A549 (cell line): ENCODE results near the gene DISP1.

ENCODE experiments used
- CHD2 ChIP-seq: fragments of 150-350 bp; IDR thresholded peaks from 2 replicates; pipeline ENCODE4 v1.6.1; 2014; ENCODE audit warnings: low read length; ENCODE audit not compliant: partially characterized antibody
- EP300 ChIP-seq, 2 experiments: fragments of >200 bp; sonication (Bioruptor Twin); formaldehyde crosslinking; IDR thresholded peaks; 2 replicates in 1 of 2; 3 replicates in 1 of 2; pipeline ENCODE4 v1.6.1; 2016 to 2017
- KDM1A ChIP-seq: fragments of 200-600 bp; sonication (generic); IDR thresholded peaks from 2 replicates; pipeline ENCODE4 v1.6.1; 2016; ENCODE audit warnings: low read depth, mild to moderate bottlenecking
- MAFK ChIP-seq: fragments of 450-650 bp; IDR thresholded peaks from 2 replicates; pipeline ENCODE4 v1.6.1; 2014; ENCODE audit not compliant: partially characterized antibody
- POLR2A ChIP-seq: IDR thresholded peaks from 2 replicates; pipeline ENCODE4 v1.6.1; 2012; ENCODE audit warnings: mild to moderate bottlenecking, low read length
- TF ChIP-seq, protein P1 (sequence below): fragments of >200 bp; sonication (Bioruptor Twin); formaldehyde crosslinking; IDR thresholded peaks from 3 replicates; pipeline ENCODE4 v1.5.1; 2016
- TF ChIP-seq, protein P2 (sequence below): IDR thresholded peaks from 2 replicates; pipeline ENCODE4 v1.6.1; 2012
- TF ChIP-seq, protein P3 (sequence below): IDR thresholded peaks from 2 replicates; pipeline ENCODE4 v1.6.1; 2012
- TF ChIP-seq, protein P4 (sequence below): fragments of 250-450 bp; sonication (Bioruptor Pico); IDR thresholded peaks from 2 replicates; pipeline ENCODE4 v1.5.0; 2021; ENCODE audit warnings: mild to moderate bottlenecking, moderate library complexity, borderline replicate concordance

DNA sequence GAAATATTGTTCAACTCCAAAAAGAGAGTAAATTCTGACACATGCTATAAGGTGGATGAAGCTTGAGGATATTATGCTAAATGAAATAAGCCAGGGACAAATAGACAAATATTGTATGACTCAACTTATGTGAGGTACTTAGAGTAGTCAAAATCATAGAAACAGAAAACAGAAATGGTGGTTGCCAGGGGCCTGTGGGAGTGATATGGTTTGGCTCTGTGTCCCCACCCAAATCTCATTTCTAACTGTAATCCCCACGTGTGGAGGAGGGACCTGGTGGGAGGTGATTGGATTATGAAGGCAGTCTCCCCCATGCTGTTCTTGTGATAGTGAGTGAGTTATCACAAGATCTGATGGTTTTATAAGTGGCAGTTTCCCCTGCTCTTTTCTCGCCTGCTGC is 24.7 kb upstream of the DISP1 start:
- TF ChIP-seq, protein P1, sequence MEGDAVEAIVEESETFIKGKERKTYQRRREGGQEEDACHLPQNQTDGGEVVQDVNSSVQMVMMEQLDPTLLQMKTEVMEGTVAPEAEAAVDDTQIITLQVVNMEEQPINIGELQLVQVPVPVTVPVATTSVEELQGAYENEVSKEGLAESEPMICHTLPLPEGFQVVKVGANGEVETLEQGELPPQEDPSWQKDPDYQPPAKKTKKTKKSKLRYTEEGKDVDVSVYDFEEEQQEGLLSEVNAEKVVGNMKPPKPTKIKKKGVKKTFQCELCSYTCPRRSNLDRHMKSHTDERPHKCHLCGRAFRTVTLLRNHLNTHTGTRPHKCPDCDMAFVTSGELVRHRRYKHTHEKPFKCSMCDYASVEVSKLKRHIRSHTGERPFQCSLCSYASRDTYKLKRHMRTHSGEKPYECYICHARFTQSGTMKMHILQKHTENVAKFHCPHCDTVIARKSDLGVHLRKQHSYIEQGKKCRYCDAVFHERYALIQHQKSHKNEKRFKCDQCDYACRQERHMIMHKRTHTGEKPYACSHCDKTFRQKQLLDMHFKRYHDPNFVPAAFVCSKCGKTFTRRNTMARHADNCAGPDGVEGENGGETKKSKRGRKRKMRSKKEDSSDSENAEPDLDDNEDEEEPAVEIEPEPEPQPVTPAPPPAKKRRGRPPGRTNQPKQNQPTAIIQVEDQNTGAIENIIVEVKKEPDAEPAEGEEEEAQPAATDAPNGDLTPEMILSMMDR, result no peak
- TF ChIP-seq POLR2A (no peak), EP300 (IDR thresholded peaks at IDR 0.05) (no peak), KDM1A (no peak), CHD2 (no peak), MAFK (no peak)
- TF ChIP-seq, protein P2, sequence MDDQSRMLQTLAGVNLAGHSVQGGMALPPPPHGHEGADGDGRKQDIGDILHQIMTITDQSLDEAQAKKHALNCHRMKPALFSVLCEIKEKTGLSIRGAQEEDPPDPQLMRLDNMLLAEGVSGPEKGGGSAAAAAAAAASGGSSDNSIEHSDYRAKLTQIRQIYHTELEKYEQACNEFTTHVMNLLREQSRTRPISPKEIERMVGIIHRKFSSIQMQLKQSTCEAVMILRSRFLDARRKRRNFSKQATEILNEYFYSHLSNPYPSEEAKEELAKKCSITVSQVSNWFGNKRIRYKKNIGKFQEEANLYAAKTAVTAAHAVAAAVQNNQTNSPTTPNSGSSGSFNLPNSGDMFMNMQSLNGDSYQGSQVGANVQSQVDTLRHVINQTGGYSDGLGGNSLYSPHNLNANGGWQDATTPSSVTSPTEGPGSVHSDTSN, result no peak
- TF ChIP-seq, protein P3, sequence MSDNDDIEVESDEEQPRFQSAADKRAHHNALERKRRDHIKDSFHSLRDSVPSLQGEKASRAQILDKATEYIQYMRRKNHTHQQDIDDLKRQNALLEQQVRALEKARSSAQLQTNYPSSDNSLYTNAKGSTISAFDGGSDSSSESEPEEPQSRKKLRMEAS, result no peak
- TF ChIP-seq, protein P4, sequence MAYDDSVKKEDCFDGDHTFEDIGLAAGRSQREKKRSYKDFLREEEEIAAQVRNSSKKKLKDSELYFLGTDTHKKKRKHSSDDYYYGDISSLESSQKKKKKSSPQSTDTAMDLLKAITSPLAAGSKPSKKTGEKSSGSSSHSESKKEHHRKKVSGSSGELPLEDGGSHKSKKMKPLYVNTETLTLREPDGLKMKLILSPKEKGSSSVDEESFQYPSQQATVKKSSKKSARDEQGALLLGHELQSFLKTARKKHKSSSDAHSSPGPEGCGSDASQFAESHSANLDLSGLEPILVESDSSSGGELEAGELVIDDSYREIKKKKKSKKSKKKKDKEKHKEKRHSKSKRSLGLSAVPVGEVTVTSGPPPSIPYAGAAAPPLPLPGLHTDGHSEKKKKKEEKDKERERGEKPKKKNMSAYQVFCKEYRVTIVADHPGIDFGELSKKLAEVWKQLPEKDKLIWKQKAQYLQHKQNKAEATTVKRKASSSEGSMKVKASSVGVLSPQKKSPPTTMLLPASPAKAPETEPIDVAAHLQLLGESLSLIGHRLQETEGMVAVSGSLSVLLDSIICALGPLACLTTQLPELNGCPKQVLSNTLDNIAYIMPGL (CRISPR knock-in tag), result no peak
